A204.1 (cell line): ENCODE data around the gene ISLR.

Source experiments
- FAIRE-seq: peaks from 2 replicates; lab custom pipeline; 2012; peaks lifted over from hg19 to GRCh38; lab: Jason Lieb, UNC

The ISLR gene

DNA sequence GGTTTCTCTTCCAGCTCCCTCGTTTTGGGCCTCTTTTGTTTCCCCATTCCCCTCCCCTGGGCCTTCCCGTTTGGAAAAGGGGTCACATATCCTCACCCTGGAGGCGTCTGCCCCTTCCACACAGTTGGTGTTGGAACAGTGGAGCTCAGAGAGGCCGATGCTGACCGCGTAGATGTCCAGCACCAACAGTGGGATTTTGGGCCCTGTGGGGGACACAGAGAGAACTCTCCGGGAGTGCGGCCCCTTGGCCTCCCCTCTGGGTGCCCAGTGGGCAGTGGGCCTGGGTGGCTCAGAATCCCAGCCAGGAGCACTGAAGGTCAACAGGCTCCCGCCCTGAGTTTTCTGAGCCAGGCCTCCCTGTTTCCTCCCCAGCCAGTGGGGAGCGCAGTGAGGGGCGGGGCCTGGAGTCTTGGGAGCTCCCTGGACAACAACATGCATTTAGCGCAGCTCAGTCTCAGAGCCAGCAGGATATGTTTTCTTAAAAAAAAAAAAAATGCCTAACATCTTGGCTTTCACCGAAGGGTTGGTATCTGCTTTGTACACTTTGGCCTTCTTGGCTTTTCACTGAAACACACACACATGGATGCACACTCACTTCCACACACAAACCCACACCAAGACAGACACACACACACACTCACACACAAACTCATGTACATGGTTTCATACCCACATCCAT, 670 bp upstream of the ISLR start:
- no peak for FAIRE-seq

GRCh38 chr15:74174219-74174957, 878 bp downstream of the ISLR start:
- FAIRE-seq = no peak

DNA sequence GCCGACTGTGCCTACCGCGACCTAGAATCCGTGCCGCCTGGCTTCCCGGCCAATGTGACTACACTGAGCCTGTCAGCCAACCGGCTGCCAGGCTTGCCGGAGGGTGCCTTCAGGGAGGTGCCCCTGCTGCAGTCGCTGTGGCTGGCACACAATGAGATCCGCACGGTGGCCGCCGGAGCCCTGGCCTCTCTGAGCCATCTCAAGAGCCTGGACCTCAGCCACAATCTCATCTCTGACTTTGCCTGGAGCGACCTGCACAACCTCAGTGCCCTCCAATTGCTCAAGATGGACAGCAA, 1.4 kb downstream of the ISLR start:
- FAIRE-seq = no peak

DNA sequence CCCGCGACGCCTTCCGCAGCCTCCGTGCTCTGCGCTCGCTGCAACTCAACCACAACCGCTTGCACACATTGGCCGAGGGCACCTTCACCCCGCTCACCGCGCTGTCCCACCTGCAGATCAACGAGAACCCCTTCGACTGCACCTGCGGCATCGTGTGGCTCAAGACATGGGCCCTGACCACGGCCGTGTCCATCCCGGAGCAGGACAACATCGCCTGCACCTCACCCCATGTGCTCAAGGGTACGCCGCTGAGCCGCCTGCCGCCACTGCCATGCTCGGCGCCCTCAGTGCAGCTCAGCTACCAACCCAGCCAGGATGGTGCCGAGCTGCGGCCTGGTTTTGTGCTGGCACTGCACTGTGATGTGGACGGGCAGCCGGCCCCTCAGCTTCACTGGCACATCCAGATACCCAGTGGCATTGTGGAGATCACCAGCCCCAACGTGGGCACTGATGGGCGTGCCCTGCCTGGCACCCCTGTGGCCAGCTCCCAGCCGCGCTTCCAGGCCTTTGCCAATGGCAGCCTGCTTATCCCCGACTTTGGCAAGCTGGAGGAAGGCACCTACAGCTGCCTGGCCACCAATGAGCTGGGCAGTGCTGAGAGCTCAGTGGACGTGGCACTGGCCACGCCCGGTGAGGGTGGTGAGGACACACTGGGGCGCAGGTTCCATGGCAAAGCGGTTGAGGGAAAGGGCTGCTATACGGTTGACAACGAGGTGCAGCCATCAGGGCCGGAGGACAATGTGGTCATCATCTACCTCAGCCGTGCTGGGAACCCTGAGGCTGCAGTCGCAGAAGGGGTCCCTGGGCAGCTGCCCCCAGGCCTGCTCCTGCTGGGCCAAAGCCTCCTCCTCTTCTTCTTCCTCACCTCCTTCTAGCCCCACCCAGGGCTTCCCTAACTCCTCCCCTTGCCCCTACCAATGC, 2.0 kb downstream of the ISLR start:
- no peak for FAIRE-seq

GRCh38 chr15:74176262-74177214, 3.0 kb downstream of the ISLR start:
- no peak for FAIRE-seq

GRCh38 chr15:74178326-74179100, 5.0 kb downstream of the ISLR start:
- FAIRE-seq = no peak

- no peak for FAIRE-seq
Measured at GRCh38 chr15:74179101-74179841, 5.8 kb downstream of the ISLR start.

DNA sequence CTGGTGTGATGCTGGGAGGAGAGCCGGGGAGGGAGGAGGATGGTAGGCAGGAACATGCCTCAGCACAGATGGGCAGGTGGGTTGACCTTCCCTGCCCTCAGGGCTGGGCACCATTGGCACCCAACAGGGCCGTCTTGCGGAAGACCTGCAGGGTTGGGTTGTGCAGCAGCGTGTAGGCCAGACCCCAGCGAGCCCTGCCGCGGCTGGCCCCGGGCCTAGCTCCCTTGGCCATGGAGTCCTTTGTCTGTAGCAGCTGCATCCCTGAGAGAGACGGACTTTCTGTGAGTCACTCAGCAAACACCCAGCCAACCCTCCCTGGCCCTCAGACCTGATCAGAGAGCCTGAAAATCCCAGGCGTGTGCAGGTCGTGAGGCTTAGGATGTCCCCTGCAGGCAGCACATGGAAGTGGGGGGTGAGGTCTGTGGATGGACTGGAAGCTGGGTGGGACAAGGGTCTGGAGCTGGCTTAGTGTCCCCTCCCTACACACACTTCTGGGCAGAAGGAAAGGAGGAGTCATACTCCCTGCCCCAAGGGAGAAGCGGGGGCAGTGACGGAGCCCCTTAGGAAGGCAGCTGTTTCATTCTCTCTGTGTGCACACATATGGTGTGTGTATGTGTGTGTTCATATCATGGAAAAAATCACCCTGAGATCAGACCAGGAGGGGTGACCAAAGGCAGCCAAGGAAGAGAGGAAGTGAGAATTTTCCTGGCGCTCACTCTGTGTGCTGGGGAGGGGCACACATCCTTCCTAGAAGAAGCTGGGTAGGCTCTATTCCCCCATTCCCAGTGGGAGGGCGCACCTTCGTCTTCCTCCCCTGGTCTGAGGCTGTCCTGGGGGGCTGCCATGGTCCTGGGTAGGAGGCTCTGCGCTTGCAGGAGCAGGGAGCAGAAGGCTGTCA, 6.7 kb downstream of the ISLR start:
- no peak for FAIRE-seq

- no peak for FAIRE-seq
Measured at GRCh38 chr15:74180881-74181602, 7.5 kb downstream of the ISLR start.

DNA sequence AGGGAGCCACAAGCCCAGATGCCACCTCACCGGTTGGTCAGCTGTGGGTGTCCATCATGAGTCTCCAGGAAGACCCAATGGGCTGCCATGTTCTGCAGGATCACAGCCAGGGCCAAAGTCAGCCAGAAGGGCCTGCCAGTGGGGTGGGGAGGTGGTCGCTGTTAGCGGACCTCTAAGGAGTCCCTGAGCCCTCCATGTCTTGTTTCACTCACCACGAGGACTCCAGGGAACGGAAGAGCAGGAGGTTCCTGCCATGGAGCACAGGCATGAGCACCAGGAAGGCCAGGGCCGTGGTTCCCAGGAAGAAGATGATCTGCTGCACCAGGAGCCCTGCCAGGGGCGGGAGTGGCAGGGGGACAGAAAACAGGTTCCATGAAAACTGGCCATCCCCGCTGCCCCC, 8.6 kb downstream of the ISLR start:
- FAIRE-seq = no peak

DNA sequence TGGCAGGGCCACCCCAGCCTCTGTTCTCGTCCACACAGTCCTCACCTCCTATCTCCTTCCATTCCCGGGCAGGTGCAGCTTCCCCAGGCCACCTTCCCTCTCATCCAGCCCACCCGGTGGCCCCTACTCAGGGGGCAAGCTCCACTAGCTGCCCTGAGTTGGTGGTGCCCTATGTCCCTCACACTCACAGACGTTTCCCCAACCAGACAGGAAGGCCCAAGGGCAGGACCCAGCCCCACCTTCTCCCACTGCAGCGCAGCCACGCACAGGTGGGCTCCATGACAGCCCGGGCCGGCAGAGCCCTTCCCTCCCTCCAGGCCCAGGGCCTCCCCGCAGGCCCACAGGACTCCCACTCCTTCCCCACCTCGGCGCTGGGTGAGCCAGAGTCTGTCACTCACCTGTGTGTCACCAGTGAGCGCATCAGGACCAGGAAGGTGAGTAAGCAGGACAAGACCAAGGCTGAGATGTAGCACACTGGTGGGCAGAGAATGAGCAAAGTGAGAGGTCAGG, 11.1 kb downstream of the ISLR start:
- no peak for FAIRE-seq

DNA sequence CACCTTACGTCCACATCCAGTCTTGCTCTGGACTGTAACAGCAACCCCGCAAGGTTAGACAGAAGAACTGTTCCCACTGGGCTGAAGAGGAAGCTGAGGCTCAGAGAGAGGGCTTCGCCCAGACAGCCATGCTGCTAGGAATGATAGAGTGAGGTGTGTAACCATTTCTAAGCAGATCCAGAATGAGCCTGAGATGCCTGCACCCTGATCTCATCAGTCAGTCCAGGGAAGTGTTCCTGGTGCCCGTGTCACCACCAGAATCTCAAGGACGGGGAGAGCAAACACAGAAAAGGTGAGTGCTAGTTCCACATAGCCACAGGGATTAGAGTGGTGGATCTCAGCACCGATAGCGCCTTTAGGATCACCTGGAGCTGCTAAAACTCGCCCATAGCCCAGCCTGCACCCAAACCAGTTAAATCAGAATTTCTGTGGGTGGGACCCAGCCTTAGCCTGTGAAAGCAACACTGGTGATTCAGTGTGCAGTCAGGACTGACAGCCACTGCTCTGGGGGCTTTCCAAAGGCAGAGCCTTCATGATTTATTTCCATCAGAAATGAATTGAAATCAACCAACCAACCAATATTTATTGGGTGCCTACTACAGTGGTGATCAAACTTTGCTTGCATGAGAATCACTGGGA, 12.3 kb downstream of the ISLR start:
- no peak for FAIRE-seq

DNA sequence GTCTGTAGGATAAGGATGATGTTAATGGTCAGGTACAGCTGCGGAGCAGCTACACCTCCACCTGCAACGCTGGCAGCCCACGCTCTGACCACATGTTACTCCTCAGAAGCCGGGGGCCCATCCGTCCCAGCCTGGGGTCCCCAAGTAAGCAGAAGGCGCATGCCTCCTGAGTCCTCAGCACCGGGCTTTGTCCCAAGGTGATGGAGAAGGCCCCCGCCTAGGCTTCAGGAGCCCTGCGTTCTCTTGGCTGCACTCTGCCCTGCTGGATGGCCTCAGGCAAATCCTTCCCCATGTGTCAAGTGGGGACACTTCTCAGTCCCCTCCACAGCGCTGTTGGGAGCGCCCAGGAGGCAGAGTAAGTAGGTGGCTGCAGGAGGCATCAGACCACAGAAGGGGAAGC, 14.7 kb downstream of the ISLR start:
- no peak for FAIRE-seq

GRCh38 chr15:74191798-74192197, 18.3 kb downstream of the ISLR start:
- no peak for FAIRE-seq

- no peak for FAIRE-seq
Measured at GRCh38 chr15:74192751-74193150, 19.2 kb downstream of the ISLR start.

DNA sequence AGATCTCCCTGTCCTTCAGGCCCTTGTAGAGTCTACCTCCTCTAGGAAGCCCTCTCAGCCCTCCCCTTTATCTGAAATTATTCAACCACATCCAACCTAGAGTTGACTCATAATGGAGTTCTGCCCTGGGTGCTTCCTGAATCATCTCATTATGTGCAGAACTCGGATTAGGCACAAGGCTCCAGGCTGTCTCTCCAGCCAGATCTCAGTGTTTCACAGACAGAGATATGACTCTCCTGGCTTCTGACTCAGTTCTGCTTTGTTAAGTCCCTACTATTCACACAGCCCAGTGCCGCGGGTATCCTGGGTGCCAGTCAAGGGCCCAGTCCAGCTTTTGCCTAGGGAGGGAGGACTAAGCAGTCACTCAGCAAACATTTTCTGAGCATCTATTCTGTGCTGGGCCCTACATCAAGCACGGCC, 19.8 kb downstream of the ISLR start:
- FAIRE-seq = no peak

GRCh38 chr15:74193905-74194304, 20.4 kb downstream of the ISLR start:
- FAIRE-seq = no peak
